Breast epithelium (tissue), 3 donors: ENCODE results near the gene ALDH1A2.

ENCODE experiments used
- CTCF ChIP-seq, 3 donors: fragments of 450-650 bp; IDR thresholded peaks; one replicate each; pipeline ENCODE4 v1.5.1; 2016 to 2017; ENCODE audit warnings: antibody characterized with exemption in 3 of 3, mild to moderate bottlenecking in 3 of 3, moderate library complexity in 3 of 3
- POLR2A ChIP-seq: fragments of 450-650 bp; IDR thresholded peaks from one replicate; pipeline ENCODE4 v1.6.1; 2016; ENCODE audit warnings: antibody characterized with exemption, mild to moderate bottlenecking, moderate library complexity

- no peak for TF ChIP-seq POLR2A
- no peak for TF ChIP-seq CTCF (IDR thresholded peaks at IDR 0.05)
These were observed 27.7 kb downstream of the ALDH1A2 start for GRCh38 chr15:58037723-58038301.
